GM12865 (cell line): ENCODE results near the gene BPIFA1.

ENCODE experiments used
- DNase-seq: peaks from one replicate; pipeline ENCODE4 v3.0.0; 2010; ENCODE audit warnings: low read depth
- H3K4me3 ChIP-seq: 2 replicates; pipeline ENCODE4 v1.5.1; 2011; ENCODE audit warnings: mild to moderate bottlenecking, low read depth, low read length, control low read depth
- TF ChIP-seq, protein P1 (sequence below): IDR thresholded peaks from 2 replicates; pipeline ENCODE4 v1.5.1; 2011; ENCODE audit warnings: low read length, control low read depth, low read depth, inconsistent platforms; ENCODE audit not compliant: insufficient read depth; ENCODE audit errors: missing control alignments

The BPIFA1 gene

DNA sequence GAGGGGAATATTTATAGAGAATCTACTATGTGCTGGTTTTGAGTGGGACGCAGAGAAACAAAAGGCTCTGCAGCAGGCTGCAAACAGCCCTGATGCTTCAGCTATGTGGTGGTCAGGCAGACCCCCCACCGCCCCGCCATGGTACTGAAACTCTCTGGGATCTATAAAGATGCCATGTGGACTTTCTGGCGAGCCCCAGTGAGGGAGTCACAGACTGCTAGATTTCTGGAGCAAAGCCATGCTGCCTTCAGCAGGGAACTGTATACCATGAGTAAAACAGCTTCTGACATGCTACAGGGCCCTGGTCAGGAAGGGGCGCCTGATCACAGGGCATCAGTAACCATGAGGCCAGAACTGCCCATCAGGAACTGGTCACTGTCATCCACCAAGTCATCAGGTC, 28.0 kb downstream of the BPIFA1 start:
- TF ChIP-seq, protein P1, sequence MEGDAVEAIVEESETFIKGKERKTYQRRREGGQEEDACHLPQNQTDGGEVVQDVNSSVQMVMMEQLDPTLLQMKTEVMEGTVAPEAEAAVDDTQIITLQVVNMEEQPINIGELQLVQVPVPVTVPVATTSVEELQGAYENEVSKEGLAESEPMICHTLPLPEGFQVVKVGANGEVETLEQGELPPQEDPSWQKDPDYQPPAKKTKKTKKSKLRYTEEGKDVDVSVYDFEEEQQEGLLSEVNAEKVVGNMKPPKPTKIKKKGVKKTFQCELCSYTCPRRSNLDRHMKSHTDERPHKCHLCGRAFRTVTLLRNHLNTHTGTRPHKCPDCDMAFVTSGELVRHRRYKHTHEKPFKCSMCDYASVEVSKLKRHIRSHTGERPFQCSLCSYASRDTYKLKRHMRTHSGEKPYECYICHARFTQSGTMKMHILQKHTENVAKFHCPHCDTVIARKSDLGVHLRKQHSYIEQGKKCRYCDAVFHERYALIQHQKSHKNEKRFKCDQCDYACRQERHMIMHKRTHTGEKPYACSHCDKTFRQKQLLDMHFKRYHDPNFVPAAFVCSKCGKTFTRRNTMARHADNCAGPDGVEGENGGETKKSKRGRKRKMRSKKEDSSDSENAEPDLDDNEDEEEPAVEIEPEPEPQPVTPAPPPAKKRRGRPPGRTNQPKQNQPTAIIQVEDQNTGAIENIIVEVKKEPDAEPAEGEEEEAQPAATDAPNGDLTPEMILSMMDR, result no peak
- H3K4me3 ChIP-seq, result no peak overlapping the region
- no peak for DNase-seq

- TF ChIP-seq, protein P1, result no peak
- no peak for DNase-seq
- no peak overlapping the region for H3K4me3 ChIP-seq
Measured at GRCh38 chr20:33267701-33268100, 31.9 kb downstream of the BPIFA1 start.

DNA sequence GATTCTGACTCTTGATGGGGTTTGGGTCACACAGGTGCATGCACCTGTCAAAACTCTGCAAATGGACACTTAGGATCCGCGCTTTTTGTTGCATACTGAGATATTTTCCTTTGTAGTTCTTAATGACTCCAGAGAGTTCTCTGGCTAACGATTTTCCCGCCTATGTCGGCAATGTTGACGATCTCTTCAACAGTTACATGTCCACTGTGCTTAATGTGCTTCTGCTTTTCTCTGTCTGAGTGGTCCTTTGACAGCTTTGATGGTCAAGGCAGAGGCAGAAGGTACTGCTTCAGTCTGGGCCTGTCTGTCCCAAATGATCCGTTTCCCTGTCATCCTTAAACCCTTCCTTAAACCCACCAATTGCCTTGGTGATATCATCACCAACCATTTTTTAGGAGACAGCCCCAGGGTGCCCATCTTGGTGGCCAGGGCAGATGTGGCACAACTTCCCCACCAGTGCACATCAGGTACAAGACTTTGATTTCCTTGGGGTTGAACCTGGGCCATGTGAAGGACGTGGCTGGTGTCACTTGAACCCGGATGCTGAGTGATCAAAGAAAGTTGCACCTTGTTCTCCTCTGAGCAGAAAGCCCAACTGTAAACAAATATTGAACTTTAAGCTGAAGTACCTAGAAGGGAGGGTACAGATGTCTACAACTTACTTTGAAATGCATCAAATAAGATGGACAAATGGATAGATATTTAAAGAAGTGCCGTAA, 36.5 kb downstream of the BPIFA1 start:
- H3K4me3 ChIP-seq, result no peak overlapping the region

DNA sequence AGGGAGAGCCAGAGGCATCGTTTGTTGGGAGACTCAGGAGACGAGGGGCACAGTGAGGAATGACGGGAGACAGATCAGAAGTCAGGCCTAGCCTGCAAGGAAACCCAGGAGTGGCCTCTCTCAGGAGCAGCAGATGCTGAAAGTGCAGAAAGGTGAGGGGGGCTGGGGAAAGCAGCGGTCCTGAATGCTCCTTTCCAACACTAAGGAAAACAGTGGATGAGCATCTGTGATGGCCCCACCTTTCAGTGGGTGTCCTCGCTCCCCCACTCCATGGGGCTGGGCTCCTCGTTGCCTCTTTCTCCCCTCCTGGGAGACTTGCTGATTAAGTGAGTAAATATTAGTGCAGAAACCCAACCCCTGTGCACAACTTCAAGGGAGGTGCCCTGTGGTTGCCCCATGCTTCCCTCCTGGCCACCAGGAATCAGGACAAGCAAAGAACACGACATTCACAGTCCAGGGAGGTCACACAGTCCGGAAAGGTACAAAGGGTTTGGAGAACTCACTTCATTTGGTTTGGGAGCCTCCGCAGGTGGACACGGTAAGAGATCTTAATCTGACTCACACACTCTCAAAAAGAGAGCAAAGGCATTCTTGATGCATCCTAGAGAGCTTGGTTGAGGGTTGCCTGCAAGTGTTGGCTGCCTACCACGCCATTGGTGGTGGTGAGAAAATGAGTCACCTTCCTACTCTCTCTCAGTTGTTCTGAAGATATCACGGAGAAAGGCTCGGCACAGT, 37.5 kb downstream of the BPIFA1 start:
- no peak overlapping the region for H3K4me3 ChIP-seq
- TF ChIP-seq, protein P1, result no peak

More for the DNA sequence above, 36.5 kb downstream of the BPIFA1 start:
- DNase-seq, result no peak
- TF ChIP-seq, protein P1, result no peak

DNA sequence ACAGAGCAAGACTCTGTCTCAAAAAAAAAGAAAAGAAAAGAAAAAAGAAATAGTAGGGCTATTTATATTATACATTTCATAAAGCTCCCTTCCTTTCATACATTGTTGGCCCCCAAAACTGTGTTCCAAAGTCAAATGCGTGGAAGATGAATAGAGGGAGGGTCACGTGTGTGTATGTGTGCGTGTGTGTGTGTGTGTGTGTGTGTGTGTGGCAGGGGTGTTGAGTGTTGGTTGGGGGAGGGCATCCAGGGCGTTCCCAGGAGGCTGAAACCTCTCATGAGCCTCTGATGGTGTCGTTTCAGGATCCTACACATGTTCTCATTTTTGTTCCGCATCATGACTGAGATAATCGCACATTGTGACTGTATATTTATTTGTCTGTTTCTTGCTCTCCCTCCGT, 39.4 kb downstream of the BPIFA1 start:
- TF ChIP-seq, protein P1, result no peak
- H3K4me3 ChIP-seq, result no peak overlapping the region
- DNase-seq, result no peak

More for the DNA sequence above, 37.5 kb downstream of the BPIFA1 start:
- no peak for DNase-seq

DNA sequence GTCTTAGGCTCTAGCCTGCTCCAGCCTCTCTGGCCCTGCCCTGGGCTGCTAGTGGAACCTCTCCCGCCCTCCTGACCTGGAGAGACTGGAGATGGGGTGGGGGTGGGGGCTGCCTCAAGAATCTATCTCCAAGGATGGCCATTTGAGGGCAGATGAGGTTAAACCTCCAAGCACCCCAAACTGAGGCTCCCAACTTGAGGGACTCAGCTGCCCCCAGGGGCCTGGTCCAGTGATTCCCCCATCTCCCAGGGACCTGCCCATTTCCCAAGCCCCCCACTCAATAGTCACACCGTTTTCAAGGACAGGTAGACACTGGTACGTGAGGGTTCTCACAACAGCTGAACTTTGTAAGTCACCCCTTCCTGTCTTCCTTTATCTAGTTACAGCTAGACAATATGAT, 40.1 kb downstream of the BPIFA1 start:
- TF ChIP-seq, protein P1, result no peak
- DNase-seq, result no peak
- no peak overlapping the region for H3K4me3 ChIP-seq
